Rectal smooth muscle tissue (tissue), 1 donor: ENCODE measurements around the gene RAB3IL1.
"Not testable (repeated sequence)": the region's sequence is repeated elsewhere in the genome, so short reads cannot be mapped to it uniquely, and the experiment has no call there.

Experiments used
- H3K27ac ChIP-seq: one replicate; pipeline ENCODE4 v1.7.0; 2013; ENCODE audit warnings: low read depth, low read length, inconsistent platforms
- H3K27me3 ChIP-seq: one replicate; pipeline ENCODE4 v1.7.0; 2013; ENCODE audit warnings: low read length; ENCODE audit not compliant: control insufficient read depth, insufficient read depth
- H3K36me3 ChIP-seq: one replicate; pipeline ENCODE4 v1.7.0; 2013; ENCODE audit warnings: low read length; ENCODE audit not compliant: control insufficient read depth, insufficient read depth
- H3K4me1 ChIP-seq: one replicate; pipeline ENCODE4 v1.7.0; 2013; ENCODE audit warnings: low read length; ENCODE audit not compliant: control insufficient read depth, insufficient read depth
- H3K4me3 ChIP-seq: one replicate; pipeline ENCODE4 v1.7.0; 2013; ENCODE audit warnings: low read length
- H3K9ac ChIP-seq: one replicate; pipeline ENCODE4 v1.7.0; 2013; ENCODE audit warnings: low read length

The RAB3IL1 gene

DNA sequence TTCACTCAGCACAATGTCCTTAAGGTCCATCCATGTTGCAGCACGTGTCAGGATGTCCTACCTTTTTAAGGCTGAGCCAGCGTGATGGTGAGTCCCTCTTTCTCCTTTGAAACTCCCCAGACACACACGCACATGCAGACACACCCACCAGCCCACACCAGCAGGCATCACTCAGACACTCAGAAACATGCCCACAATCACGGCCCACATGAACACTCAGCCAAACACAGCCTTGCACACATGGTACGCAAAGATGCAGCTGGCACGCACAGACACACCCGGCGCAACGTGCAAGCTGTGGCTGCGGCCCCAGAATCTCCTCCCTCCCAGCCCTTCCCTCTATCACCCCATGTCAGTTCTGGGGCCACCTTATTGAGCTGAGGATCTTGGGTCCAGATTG, 34.0 kb downstream of the RAB3IL1 start:
- Histone ChIP-seq H3K4me3 (no peak overlapping the region), H3K27me3 (no peaks in the 10 kb centered on the region), H3K27ac (no peak overlapping the region), H3K9ac (no peak overlapping the region), H3K36me3 (no peaks in the 10 kb centered on the region), H3K4me1 (peaks cover 5% of the 10 kb centered on the region)

DNA sequence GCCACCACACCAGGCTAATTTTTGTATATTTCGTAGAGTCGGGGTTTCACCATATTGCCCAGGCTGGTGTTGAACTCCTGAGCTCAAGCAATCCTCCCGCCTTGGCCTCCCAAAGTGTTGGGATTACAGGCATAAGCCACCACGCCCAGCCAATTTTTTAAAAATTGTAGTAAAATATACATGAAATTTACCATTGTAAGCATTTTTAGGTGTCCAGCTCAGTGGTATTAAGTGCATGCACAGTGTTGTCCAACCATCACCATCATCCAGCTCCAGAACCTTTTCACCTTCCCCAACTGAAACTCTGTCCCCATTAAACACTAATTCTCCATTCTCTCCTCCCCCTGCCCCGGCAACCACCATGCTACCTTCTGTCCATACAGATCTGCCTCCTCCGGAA, 34.5 kb downstream of the RAB3IL1 start:
- H3K36me3 ChIP-seq = no peaks in the 10 kb centered on the region
- peaks cover 3% of the 10 kb centered on the region for H3K4me1 ChIP-seq
- H3K27ac ChIP-seq = no peak overlapping the region
- no peak overlapping the region for H3K4me3 ChIP-seq
- H3K27me3 ChIP-seq = no peaks in the 10 kb centered on the region
- no peak overlapping the region for H3K9ac ChIP-seq

DNA sequence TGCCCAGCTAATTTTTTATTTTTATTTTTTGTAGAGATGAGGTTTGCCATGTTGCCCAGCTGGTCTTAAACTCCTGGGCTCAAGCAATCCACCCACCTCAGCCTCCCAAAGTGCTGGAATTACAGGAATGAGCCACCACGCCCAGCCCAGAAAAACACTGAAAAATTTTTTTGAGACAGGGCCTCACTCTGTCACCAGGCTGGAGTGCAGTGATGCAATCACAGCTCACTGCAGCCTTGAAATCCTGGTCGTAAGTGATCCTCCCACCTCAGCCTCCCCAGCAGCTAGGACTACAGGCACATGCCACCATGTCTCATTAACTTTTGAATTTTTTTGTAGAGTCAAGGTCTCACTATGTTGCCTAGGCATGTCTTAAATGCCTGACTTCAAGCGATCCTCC, 35.1 kb downstream of the RAB3IL1 start:
- H3K27me3 ChIP-seq, H3K9ac ChIP-seq, H3K27ac ChIP-seq, H3K36me3 ChIP-seq, H3K4me3 ChIP-seq, H3K4me1 ChIP-seq: not testable (repeated sequence)

DNA sequence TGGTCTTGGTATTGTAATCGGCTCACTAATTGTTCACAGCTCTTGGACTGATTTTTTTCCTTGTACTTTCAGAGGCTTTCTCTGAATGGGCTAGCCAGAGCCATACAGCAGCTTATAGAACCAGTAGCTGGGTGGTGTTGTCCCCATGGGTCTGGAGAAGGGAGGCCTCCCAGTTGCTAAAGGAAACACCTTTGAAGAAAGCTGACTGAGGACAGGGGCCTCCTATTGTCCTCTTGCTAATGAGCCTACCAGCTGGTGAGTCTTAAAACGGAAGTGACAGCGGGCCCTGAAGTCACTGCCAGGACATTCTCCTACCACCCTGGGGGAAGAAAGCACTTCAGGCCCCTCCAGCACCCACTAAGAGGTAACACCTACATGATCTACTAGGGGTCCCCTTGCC, 36.0 kb downstream of the RAB3IL1 start:
- Histone ChIP-seq H3K4me3 (no peak overlapping the region), H3K27me3 (no peaks in the 10 kb centered on the region), H3K36me3 (no peaks in the 10 kb centered on the region), H3K9ac (no peak overlapping the region), H3K4me1 (no peaks in the 10 kb centered on the region), H3K27ac (no peak overlapping the region)

DNA sequence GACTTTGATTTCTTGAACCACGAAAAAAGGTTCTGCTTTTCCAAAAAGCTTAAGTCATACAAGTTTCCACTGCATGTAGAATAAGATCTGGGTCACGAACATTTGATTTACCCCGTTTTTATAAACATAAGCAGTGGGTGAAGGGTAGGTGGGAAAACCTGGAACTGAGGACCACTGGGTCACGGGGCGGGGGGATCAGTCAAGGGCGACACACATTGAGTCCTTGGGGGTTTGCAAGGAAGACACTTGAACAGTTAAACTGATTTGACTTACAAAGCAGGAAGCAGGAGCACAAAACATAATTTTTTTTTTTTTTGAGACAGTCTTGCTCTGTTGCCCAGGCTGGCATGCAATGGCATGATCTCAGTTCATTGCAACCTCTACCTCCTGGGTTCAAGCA, 36.9 kb downstream of the RAB3IL1 start:
- Histone ChIP-seq H3K4me3 (no peak overlapping the region), H3K27ac (no peak overlapping the region), H3K4me1 (no peaks in the 10 kb centered on the region), H3K9ac (no peak overlapping the region), H3K27me3 (no peaks in the 10 kb centered on the region), H3K36me3 (no peaks in the 10 kb centered on the region)

DNA sequence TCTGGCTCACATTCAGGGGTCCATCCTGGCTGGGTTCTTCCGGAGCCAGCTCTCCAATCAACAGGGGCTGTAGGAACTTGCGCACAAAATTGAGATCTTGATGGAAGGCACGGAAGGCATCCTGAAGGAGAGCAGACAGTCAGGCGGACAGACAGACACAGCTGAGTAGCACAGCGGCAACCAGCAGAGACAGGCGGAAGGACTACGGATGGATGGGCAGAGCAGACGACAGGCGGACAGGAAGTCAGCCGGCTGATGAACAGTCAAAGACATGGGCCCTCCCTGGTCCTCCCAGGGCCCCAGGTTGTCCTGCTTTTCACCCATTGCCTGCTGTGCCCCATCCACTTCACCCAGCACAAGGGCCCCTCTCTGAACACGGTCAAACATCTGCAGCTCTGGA, 37.3 kb downstream of the RAB3IL1 start:
- no peaks in the 10 kb centered on the region for H3K4me1 ChIP-seq

DNA sequence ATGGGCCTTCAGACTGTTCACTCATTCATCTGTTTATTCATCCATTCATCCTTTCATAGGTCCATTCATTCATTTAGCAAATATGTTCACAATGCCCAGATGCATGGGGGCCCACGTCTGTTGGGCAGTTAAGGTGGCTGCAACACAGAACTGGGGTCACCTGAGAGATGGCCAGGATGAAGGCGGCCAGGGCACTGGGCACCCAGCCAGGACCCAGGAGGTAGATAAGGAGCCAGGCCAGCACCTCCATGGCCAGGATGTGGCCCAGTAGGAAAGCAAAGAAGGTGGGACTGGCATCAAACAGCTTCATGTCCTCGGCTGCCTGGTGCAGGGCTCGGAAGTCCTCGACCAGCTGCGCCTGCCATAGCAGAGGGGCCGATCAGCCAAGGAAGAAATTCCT, 38.2 kb downstream of the RAB3IL1 start:
- no peaks in the 10 kb centered on the region for H3K4me1 ChIP-seq
- H3K4me3 ChIP-seq = no peak overlapping the region
- H3K27me3 ChIP-seq = no peaks in the 10 kb centered on the region
- no peaks in the 10 kb centered on the region for H3K36me3 ChIP-seq
- H3K9ac ChIP-seq = no peak overlapping the region
- no peak overlapping the region for H3K27ac ChIP-seq

More for the DNA sequence above, 37.3 kb downstream of the RAB3IL1 start:
- H3K36me3 ChIP-seq = no peaks in the 10 kb centered on the region
- H3K4me3 ChIP-seq = peak overlapping the region; percentile 15
- no peak overlapping the region for H3K27ac ChIP-seq
- H3K27me3 ChIP-seq = no peaks in the 10 kb centered on the region
- no peak overlapping the region for H3K9ac ChIP-seq

DNA sequence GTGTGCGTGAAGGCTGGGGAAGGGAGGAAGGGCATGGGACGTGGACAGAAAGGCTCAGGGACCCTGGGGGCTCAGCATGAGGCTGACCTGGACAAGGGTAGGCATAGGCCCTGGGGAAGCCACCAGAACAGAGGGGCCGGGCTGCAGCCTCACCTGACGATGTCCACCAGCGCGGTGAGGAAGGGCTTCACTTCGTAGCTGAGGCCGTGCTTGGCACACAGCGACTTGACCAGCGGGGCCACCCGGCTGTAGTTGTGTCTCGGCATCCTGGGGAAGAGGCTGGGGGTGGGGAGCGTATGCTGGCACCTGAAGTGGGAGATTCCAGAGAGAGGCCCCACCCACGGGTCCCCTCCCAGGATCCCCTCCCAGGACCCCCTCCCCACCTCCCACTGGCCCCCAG, 41.7 kb downstream of the RAB3IL1 start:
- Histone ChIP-seq H3K27ac (no peak overlapping the region), H3K4me1 (no peaks in the 10 kb centered on the region), H3K36me3 (no peaks in the 10 kb centered on the region), H3K4me3 (no peak overlapping the region), H3K9ac (no peak overlapping the region), H3K27me3 (no peaks in the 10 kb centered on the region)

DNA sequence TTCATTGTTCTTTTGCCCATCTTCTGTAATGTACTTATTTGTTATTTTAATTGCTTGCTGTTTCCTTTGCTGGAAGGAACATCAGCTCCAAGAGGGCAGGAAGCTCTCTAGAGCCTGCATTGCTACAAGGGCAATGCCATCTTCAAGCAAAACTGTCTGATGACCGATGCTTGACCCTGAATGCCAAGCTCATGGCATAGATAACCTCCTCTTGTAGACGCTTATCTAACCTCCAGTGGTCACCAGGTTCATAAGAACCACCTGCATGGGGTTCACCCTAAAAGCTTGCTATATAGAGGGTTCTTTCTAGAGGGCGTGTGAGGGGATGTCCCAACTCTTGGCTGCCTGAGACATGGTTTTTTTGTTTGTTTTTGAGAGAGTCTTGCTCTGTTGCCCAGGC, 42.5 kb downstream of the RAB3IL1 start:
- no peak overlapping the region for H3K27ac ChIP-seq
- H3K36me3 ChIP-seq = no peaks in the 10 kb centered on the region
- no peaks in the 10 kb centered on the region for H3K27me3 ChIP-seq
- H3K4me3 ChIP-seq = no peak overlapping the region
- H3K4me1 ChIP-seq = no peaks in the 10 kb centered on the region
- no peak overlapping the region for H3K9ac ChIP-seq

DNA sequence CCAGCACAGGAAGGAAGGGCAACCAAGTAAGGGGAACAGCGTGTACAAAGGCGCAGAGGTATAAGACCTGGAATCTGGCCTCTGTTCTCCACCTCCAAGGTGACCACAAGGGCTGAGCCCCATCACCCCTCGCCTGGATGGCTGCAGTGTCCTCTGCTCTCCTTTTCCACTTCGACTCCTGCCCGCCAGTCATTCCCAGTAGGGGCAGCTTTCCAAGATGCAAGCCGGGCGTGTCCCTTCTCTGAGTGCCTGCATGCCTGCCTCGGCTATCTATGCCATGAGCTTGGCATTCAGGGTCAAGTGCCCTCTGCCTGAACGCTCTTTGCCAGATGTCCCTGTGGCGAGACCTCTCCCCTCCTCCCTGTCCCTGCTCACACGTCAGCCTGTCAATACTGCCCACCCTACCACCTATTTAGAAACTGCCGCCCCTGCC, 43.0 kb downstream of the RAB3IL1 start:
- Histone ChIP-seq H3K9ac (no peak overlapping the region), H3K4me3 (no peak overlapping the region), H3K27ac (no peak overlapping the region), H3K4me1 (no peaks in the 10 kb centered on the region), H3K36me3 (no peaks in the 10 kb centered on the region), H3K27me3 (no peaks in the 10 kb centered on the region)

DNA sequence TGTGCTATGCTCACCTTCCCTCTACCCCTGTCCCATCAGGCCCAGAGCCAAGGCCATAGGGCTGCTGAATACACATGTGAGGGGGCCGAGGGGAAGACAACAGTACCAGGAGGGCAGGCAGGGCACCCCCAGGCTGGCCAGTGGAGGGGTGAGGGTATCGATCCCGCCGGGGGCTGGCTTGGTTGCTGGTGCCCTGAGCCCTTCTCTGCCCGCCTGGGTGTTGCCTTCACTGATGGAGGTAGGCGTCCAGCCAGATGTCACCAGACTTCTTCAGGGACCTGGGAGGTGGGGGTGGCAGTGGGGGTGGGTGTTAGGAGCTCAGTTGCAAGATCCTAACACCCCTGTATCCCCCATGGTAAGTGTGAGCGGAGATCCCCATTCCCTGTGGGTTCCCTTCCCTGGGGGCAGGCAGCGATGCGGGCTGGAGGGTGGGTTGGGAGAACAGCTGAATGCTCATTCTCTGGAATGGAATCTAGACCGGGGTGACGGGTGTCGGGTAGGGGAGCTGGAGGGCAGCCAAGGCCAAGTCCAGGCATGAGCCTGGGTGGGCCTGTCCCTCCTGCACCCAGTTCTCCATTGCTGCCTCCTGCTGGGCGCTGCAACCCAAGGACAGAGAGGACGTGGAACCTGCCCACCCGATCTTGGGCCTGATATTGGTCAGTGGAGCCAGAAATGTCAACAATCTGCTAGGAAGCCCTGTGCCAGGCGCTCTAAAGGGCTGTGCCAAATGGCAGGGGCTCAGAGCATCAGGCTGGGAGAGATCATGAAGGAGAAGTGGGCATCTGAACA, 43.6 kb downstream of the RAB3IL1 start:
- Histone ChIP-seq H3K27me3 (no peaks in the 10 kb centered on the region), H3K27ac (no peak overlapping the region), H3K4me3 (no peak overlapping the region), H3K9ac (no peak overlapping the region), H3K4me1 (no peaks in the 10 kb centered on the region), H3K36me3 (no peaks in the 10 kb centered on the region)

DNA sequence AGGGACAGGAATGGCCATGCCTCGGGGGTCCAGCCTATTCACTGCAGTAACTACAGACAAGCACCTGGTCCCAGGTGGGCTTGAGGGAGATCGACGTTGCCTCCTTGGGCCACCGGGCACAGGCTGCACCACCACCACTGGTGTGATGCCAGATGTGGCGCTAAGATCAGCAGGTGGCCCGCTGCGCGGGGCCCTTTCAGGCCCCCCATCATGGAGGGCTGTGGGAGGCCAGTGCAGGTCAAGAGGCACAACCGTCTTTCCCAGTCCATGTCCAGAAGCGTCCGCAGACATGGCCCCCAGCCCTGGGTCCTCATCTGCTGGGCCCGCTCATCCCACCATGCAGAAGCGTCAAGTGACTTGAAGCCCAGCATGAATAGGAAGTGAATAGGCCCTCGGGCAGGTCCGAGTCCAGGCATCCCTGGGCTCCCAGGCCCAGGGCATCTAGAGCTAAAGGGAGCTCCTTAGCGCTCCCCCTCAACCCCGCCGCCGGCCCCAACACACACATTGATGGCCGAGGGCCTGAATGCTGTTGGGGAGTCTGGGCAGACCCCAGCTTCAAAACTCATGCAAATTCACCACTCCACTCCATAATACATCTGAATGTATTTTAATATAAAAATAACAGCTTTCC, 44.3 kb downstream of the RAB3IL1 start:
- H3K9ac ChIP-seq = no peak overlapping the region
- H3K27ac ChIP-seq = no peak overlapping the region
- H3K4me3 ChIP-seq = no peak overlapping the region
- H3K36me3 ChIP-seq = no peaks in the 10 kb centered on the region
- H3K27me3 ChIP-seq = no peaks in the 10 kb centered on the region
- H3K4me1 ChIP-seq = no peaks in the 10 kb centered on the region

DNA sequence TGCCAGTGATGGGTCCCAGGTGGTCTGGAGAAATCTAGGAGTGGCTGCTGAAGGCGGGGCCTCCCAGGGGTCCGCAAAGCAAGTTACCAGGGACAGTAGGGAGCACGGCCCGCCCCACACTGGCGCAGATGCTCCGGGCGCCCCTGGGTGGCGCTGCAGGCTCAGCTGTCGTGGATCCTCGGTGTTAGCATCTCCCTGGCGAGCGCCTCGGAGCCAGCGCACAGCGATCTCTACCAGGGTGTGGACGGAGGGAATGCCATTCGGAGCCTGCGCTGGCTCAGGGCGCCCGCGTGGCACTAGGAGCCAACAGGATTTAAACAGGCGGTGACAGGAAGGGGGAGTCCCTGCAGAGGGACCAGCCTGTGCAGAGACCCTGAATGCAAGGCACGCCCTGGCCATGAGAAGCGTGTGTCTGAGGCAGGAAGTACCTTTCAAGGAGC, 46.2 kb downstream of the RAB3IL1 start:
- no peak overlapping the region for H3K27ac ChIP-seq
- peak overlapping the region; percentile 30 for H3K4me3 ChIP-seq

More for the DNA sequence above, 46.2 kb downstream of the RAB3IL1 start:
- Histone ChIP-seq H3K36me3 (no peaks in the 10 kb centered on the region), H3K4me1 (no peaks in the 10 kb centered on the region), H3K9ac (no peak overlapping the region), H3K27me3 (no peaks in the 10 kb centered on the region)
